ENCODE measurements around the gene GYS1.
A peak's percentile ranks its signal among the peaks of the same experiment; 100 is the strongest.

GYS1 gene

GRCh38 chr19:48992581-48993174, 431 bp downstream of the GYS1 start:
- intact Hi-C loops (cut with DNase I) = no loop called here
- peak in 24 of 42 donors; percentile 8 to 53 (median 28) for DNase-seq

GRCh38 chr19:48991873-48992580, 1.1 kb downstream of the GYS1 start:
- intact Hi-C loops (cut with DNase I) = no loop called here
- DNase-seq = peak in 30 of 42 donors; percentile 25 to 79 (median 42)

- DNase-seq = no peak
- intact Hi-C loops (cut with DNase I) = no loop called here
Observed at GRCh38 chr19:48991011-48991609, 2.0 kb downstream of the GYS1 start.

GRCh38 chr19:48990400-48990799, 2.7 kb downstream of the GYS1 start:
- intact Hi-C loops (cut with DNase I) = no loop called here
- DNase-seq = no peak

- DNase-seq = peak in 9 of 42 donors; percentile 11 to 52 (median 28)
- intact Hi-C loops (cut with DNase I) = no loop called here
Observed at GRCh38 chr19:48989701-48990291, 3.3 kb downstream of the GYS1 start.

GRCh38 chr19:48988860-48989259, 4.2 kb downstream of the GYS1 start:
- intact Hi-C loops (cut with DNase I) = no loop called here
- DNase-seq = no peak

GRCh38 chr19:48988286-48988685, 4.8 kb downstream of the GYS1 start:
- DNase-seq = no peak
- intact Hi-C loops (cut with DNase I) = no loop called here

- no peak for DNase-seq
- intact Hi-C loops (cut with DNase I) = no loop called here
Observed at GRCh38 chr19:48987323-48987722, 5.8 kb downstream of the GYS1 start.

- DNase-seq = no peak
- intact Hi-C loops (cut with DNase I) = no loop called here
Observed at GRCh38 chr19:48986211-48986610, 6.9 kb downstream of the GYS1 start.

- intact Hi-C loops (cut with DNase I) = no loop called here
- no peak for DNase-seq
Observed at GRCh38 chr19:48985711-48986110, 7.4 kb downstream of the GYS1 start.

GRCh38 chr19:48982280-48982679, 10.8 kb downstream of the GYS1 start:
- intact Hi-C loops (cut with DNase I) = no loop called here
- DNase-seq = no peak

- DNase-seq = no peak
- intact Hi-C loops (cut with DNase I) = no loop called here
Observed at GRCh38 chr19:48977061-48977460, 16.0 kb downstream of the GYS1 start.

- intact Hi-C loops (cut with DNase I) = no loop called here
- DNase-seq = no peak
Observed at GRCh38 chr19:48975947-48976847, 16.9 kb downstream of the GYS1 start.

- intact Hi-C loops (cut with DNase I) = loop anchor here (5.0 kb wide), 1 partner anchor 174 kb away; no protein-coding TSS in a partner anchor
- peak in 41 of 42 donors; percentile 64 to 93 (median 82) for DNase-seq
Observed at GRCh38 chr19:48970923-48971395, 22.1 kb downstream of the GYS1 start.

- no peak for DNase-seq
- intact Hi-C loops (cut with DNase I) = loop anchor here (5.0 kb wide), 1 partner anchor 173 kb away; no protein-coding TSS in a partner anchor
Observed at GRCh38 chr19:48970139-48970766, 22.9 kb downstream of the GYS1 start.

GRCh38 chr19:48969276-48970138, 23.6 kb downstream of the GYS1 start:
- DNase-seq = no peak
- intact Hi-C loops (cut with DNase I) = loop anchor here (5.0 kb wide), 1 partner anchor 172 kb away; no protein-coding TSS in a partner anchor

- DNase-seq = no peak
- intact Hi-C loops (cut with DNase I) = no loop called here
Observed at GRCh38 chr19:48968813-48969218, 24.3 kb downstream of the GYS1 start.

Data from head of caudate nucleus (tissue), 42 donors.